Transverse colon (tissue), 4 donors: ENCODE measurements around the gene ANKLE2.
"Not testable (repeated sequence)": the region's sequence is repeated elsewhere in the genome, so short reads cannot be mapped to it uniquely, and the experiment has no call there.

Experiments used
- EP300 ChIP-seq: sonication (generic); formaldehyde crosslinking; IDR thresholded peaks from one replicate; pipeline ENCODE4 v1.6.1; 2017; ENCODE audit warnings: antibody characterized with exemption, low read depth
- POLR2A ChIP-seq: fragments of 450-650 bp; IDR thresholded peaks from one replicate; pipeline ENCODE4 v1.6.1; 2016; ENCODE audit warnings: antibody characterized with exemption, mild to moderate bottlenecking, moderate library complexity
- POLR2AphosphoS5 ChIP-seq, 3 donors: sonication (generic); formaldehyde crosslinking; IDR thresholded peaks; one replicate each; pipeline ENCODE4 v1.6.1; 2016; ENCODE audit warnings: antibody characterized with exemption in 3 of 3
- TF ChIP-seq, protein P1 (sequence below), 5 experiments: fragments of 200-600 bp in 3 of 5; fragments of 450-650 bp in 2 of 5; sonication (generic) in 3 of 5; IDR thresholded peaks; 1 replicate in 2 of 5; 2 replicates in 3 of 5; pipeline ENCODE4 v1.5.1; 2016 to 2017; ENCODE audit warnings: antibody characterized with exemption in 5 of 5, inconsistent platforms in 3 of 5, mild to moderate bottlenecking in 2 of 5, moderate library complexity in 1 of 5

DNA sequence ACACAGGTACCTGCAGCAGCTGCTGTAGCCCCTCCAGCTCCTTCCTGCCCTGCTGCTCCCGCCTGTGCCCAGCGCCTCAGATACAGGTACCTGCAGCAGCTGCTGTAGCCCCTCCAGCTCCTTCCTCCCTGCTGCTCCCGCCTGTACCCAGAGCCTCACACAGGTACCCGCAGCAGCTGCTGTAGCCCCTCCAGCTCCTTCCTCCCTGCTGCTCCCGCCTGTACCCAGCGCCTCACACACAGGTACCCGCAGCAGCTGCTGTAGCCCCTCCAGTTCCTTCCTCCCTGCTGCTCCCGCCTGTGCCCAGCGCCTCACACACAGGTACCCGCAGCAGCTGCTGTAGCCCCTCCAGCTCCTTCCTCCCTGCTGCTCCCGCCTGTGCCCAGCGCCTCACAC lies 14.6 kb upstream of the ANKLE2 start:
- TF ChIP-seq POLR2A; POLR2AphosphoS5 (IDR thresholded peaks at IDR 0.05); EP300: not testable (repeated sequence)
- TF ChIP-seq, protein P1, sequence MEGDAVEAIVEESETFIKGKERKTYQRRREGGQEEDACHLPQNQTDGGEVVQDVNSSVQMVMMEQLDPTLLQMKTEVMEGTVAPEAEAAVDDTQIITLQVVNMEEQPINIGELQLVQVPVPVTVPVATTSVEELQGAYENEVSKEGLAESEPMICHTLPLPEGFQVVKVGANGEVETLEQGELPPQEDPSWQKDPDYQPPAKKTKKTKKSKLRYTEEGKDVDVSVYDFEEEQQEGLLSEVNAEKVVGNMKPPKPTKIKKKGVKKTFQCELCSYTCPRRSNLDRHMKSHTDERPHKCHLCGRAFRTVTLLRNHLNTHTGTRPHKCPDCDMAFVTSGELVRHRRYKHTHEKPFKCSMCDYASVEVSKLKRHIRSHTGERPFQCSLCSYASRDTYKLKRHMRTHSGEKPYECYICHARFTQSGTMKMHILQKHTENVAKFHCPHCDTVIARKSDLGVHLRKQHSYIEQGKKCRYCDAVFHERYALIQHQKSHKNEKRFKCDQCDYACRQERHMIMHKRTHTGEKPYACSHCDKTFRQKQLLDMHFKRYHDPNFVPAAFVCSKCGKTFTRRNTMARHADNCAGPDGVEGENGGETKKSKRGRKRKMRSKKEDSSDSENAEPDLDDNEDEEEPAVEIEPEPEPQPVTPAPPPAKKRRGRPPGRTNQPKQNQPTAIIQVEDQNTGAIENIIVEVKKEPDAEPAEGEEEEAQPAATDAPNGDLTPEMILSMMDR (IDR thresholded peaks at IDR 0.05), result not testable (repeated sequence)
